Natural killer cell treated with Interleukin-12 subunit alpha and Interleukin-12 subunit beta and Interleukin-15 and Interleukin-18, amount 100 ng/mL, for 72 hours (primary cell): ENCODE results near the gene CHCHD10. TPM values are rescaled to one million over a fixed set of nuclear protein-coding genes. Genes with fewer than 3 reads are reported as not detected.

Source experiments
- ATAC-seq, 2 donors: fragments of 150-1000 bp; cut with Tn5 transposase in 1 of 2; sonication (Bioruptor Pico), chemical (Tn5 transposase) in 1 of 2; 2 replicates each; pipeline ENCODE4 v1.10.0; 2021
- DNase-seq: peaks from one replicate; pipeline ENCODE4 v3.0.0; 2022; ENCODE audit warnings: low spot score
- H3K27ac Mint-ChIP-seq, 2 donors: 1 replicate in 1 of 2; 2 replicates in 1 of 2; pipeline ENCODE4 v1.8.0; 2022; ENCODE audit warnings: mixed read lengths in 2 of 2, mild to moderate bottlenecking in 1 of 2, moderate library complexity in 1 of 2
- H3K27me3 Mint-ChIP-seq, 2 donors: 1 replicate in 1 of 2; 2 replicates in 1 of 2; pipeline ENCODE4 v1.8.0; 2022; ENCODE audit warnings: mixed read lengths in 2 of 2
- H3K36me3 Mint-ChIP-seq: one replicate; pipeline ENCODE4 v1.8.0; 2022; ENCODE audit warnings: mixed read lengths
- H3K4me1 Mint-ChIP-seq, 2 donors: 1 replicate in 1 of 2; 2 replicates in 1 of 2; pipeline ENCODE4 v1.8.0; 2022; ENCODE audit warnings: low read depth in 2 of 2, mixed read lengths in 2 of 2, mild to moderate bottlenecking in 1 of 2
- H3K4me3 Mint-ChIP-seq: one replicate; pipeline ENCODE4 v1.8.0; 2022; ENCODE audit warnings: mixed read lengths
- H3K9me3 Mint-ChIP-seq: 2 replicates; pipeline ENCODE4 v1.8.0; 2022; ENCODE audit warnings: mixed read lengths
- total RNA-seq, 2 donors: library from RNA; stranded (reverse); gene quantifications; one replicate each; pipeline ENCODE4 v1.2.3, GENCODE V29; 2022

CHCHD10 gene
- total RNA-seq, 2 donors from 2014 or later = 50.7 to 135 TPM

GRCh38 chr22:23782703-23783102 lies 14.9 kb upstream of the CHCHD10 start:
- H3K9me3 Mint-ChIP-seq = no peaks in the 10 kb centered on the region
- H3K27me3 Mint-ChIP-seq = no peaks in the 10 kb centered on the region
- peaks cover 8 to 17% of the 10 kb centered on the region in 2 donors for H3K4me1 Mint-ChIP-seq

DNA sequence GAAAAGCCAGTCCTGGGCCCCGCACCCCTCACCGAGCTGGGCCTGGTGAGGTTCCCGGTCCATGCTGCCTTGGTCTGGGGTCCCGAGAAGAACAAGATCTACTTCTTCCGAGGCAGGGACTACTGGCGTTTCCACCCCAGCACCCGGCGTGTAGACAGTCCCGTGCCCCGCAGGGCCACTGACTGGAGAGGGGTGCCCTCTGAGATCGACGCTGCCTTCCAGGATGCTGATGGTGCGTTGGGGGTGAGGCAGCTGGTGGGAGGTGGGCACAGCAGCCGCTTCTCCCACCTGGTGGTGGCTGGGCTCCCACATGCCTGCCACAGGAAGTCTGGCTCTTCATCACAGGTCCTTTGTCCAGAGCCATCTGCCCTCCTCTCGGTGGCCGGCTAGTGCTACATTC lies 14.5 kb upstream of the CHCHD10 start:
- Mint-ChIP-seq H3K27me3 (no peaks in the 10 kb centered on the region), H3K4me1 (peaks cover 8 to 13% of the 10 kb centered on the region in 2 donors), H3K9me3 (no peaks in the 10 kb centered on the region), H3K4me3 (no peak overlapping the region), H3K36me3 (no peaks in the 10 kb centered on the region), H3K27ac (no peak overlapping the region)
- ATAC-seq (no peak), DNase-seq (no peak)

More at GRCh38 chr22:23782703-23783102, 14.9 kb upstream of the CHCHD10 start:
- no peak for ATAC-seq
- no peak overlapping the region for H3K27ac Mint-ChIP-seq
- no peaks in the 10 kb centered on the region for H3K36me3 Mint-ChIP-seq
- DNase-seq = no peak
- no peak overlapping the region for H3K4me3 Mint-ChIP-seq

DNA sequence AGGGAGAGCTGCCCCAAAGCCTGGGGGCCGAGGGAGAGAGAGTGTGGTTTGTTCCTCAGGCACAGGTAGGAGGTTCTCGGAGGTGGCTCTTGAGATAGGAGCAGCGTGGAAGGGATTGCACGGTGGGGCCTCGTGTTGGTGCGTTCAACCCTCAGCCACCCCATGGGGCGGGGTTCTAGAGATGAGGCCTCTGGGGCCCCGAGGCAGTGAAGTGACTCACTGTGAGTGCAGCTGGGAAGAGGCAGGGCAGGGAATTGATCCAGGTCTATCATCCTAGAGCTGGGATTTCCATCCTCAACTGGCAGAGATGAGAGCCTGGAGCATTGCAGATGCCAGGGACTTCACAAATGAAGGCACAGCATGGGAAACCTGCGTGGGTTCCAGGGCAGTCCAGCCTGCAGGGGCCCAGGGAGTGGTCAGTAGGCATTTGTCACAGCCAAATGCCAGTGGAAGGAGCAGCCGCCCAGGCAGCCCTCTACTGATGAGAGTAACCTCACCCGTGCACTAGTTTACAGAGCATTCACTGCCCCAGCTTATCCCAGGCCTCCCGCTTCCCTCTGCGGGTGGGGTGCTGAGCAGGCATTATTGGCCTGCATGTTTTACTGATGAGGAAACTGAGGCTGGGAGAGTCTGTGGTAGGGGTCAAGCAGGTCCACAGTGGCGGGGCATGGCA lies 13.9 kb upstream of the CHCHD10 start:
- no peak for ATAC-seq
- H3K4me1 Mint-ChIP-seq = peaks cover 7 to 12% of the 10 kb centered on the region in 2 donors
- H3K27ac Mint-ChIP-seq = no peak overlapping the region

DNA sequence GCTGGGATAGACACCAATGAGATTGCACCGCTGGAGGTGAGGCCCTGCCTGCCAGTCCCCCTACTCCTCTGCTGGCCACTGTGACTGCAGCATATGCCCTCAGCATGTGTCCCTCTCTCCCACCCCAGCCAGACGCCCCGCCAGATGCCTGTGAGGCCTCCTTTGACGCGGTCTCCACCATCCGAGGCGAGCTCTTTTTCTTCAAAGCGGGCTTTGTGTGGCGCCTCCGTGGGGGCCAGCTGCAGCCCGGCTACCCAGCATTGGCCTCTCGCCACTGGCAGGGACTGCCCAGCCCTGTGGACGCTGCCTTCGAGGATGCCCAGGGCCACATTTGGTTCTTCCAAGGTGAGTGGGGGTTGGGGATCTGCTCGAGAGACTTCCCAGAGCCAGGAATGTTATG lies 13.3 kb upstream of the CHCHD10 start:
- H3K27ac Mint-ChIP-seq = no peak overlapping the region
- H3K4me3 Mint-ChIP-seq = no peak overlapping the region
- H3K9me3 Mint-ChIP-seq = no peaks in the 10 kb centered on the region
- H3K27me3 Mint-ChIP-seq = no peaks in the 10 kb centered on the region
- DNase-seq (no peak), ATAC-seq (no peak)
- no peaks in the 10 kb centered on the region for H3K36me3 Mint-ChIP-seq
- H3K4me1 Mint-ChIP-seq = peaks cover 5 to 6% of the 10 kb centered on the region in 2 donors

More for the DNA sequence above, 13.9 kb upstream of the CHCHD10 start:
- no peak overlapping the region for H3K4me3 Mint-ChIP-seq
- no peak for DNase-seq
- H3K27me3 Mint-ChIP-seq = no peaks in the 10 kb centered on the region
- no peaks in the 10 kb centered on the region for H3K9me3 Mint-ChIP-seq
- H3K36me3 Mint-ChIP-seq = no peaks in the 10 kb centered on the region

DNA sequence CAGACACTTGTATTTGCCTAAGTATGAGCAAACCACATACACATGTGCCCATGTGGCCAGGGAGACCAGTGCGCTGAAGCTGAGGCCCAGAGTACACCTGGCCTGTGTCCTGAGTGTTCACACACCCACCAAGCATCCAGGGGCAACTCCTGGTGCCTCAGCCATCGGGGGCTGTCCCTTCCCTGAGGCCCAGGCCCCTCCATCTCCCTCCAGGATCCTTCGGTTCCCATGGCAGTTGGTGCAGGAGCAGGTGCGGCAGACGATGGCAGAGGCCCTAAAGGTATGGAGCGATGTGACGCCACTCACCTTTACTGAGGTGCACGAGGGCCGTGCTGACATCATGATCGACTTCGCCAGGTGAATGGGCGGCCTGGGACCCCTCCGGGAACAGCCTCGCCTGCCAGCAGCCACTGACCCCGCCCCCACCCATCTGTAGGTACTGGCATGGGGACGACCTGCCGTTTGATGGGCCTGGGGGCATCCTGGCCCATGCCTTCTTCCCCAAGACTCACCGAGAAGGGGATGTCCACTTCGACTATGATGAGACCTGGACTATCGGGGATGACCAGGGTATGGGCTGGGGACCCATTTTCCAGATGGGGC lies 12.5 kb upstream of the CHCHD10 start:
- Mint-ChIP-seq H3K4me3 (no peak overlapping the region), H3K27ac (no peak overlapping the region), H3K27me3 (no peaks in the 10 kb centered on the region), H3K9me3 (no peaks in the 10 kb centered on the region), H3K36me3 (no peaks in the 10 kb centered on the region), H3K4me1 (peaks cover 5 to 6% of the 10 kb centered on the region in 2 donors)
- DNase-seq = no peak
- ATAC-seq = no peak

DNA sequence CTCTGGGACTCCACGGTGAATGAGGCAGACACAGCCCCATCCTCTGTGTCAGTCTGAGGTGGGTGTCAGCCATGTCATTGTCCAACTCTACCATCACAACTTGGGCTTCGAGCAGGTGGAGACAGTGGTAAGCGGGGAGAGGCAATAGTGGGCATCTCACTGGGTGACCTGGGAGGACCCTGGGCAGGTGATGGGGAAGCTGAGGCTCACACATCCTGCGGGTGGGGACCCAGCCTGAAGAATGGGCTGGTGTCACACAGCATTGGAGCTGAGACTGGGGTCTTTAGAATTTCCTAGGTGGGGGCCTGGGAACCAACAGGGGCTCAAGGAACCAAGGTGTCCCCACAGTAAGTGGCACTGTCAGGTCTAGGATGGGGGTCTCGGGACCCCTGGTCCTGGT lies 12.0 kb upstream of the CHCHD10 start:
- H3K4me3 Mint-ChIP-seq = no peak overlapping the region
- DNase-seq (no peak), ATAC-seq (no peak)
- H3K4me1 Mint-ChIP-seq = peaks cover 5 to 6% of the 10 kb centered on the region in 2 donors
- H3K27me3 Mint-ChIP-seq = no peaks in the 10 kb centered on the region
- no peaks in the 10 kb centered on the region for H3K9me3 Mint-ChIP-seq
- no peaks in the 10 kb centered on the region for H3K36me3 Mint-ChIP-seq
- H3K27ac Mint-ChIP-seq = no peak overlapping the region

GRCh38 chr22:23779083-23779482 lies 11.3 kb upstream of the CHCHD10 start:
- H3K9me3 Mint-ChIP-seq = no peaks in the 10 kb centered on the region
- H3K4me1 Mint-ChIP-seq = peaks cover under 1% of the 10 kb centered on the region in 2 donors

DNA sequence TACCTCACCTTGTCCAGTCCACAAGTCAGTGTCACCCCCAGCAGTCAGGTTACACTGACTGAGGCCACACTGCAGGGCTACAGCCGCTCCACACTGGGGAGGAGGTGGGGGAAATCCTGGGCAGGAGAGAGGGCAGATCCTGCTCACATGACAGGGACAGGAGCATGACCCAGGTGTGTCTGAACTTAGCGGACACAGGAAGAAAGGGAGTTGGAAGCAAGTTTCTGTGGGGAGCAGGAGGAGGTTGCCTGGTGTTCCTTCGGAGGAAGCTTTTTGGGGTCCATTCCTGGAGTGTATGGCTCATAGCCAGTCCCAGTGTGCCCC lies 10.8 kb upstream of the CHCHD10 start:
- H3K4me1 Mint-ChIP-seq = peaks cover under 1 to 1% of the 10 kb centered on the region in 2 donors
- no peaks in the 10 kb centered on the region for H3K36me3 Mint-ChIP-seq
- no peak overlapping the region for H3K4me3 Mint-ChIP-seq
- ATAC-seq = no peak
- no peaks in the 10 kb centered on the region for H3K9me3 Mint-ChIP-seq
- no peak for DNase-seq
- peaks cover 0 to 2% of the 10 kb centered on the region in 2 donors for H3K27me3 Mint-ChIP-seq
- no peak overlapping the region for H3K27ac Mint-ChIP-seq

More at GRCh38 chr22:23779083-23779482, 11.3 kb upstream of the CHCHD10 start:
- Mint-ChIP-seq H3K4me3 (no peak overlapping the region), H3K27me3 (no peaks in the 10 kb centered on the region), H3K27ac (no peak overlapping the region), H3K36me3 (no peaks in the 10 kb centered on the region)
- no peak for ATAC-seq
- DNase-seq = no peak

GRCh38 chr22:23777776-23778576 lies 10.2 kb upstream of the CHCHD10 start:
- DNase-seq (no peak), ATAC-seq (no peak)
- H3K27me3 Mint-ChIP-seq = peaks cover 5 to 8% of the 10 kb centered on the region in 2 donors
- H3K36me3 Mint-ChIP-seq = no peaks in the 10 kb centered on the region
- no peak overlapping the region for H3K4me3 Mint-ChIP-seq
- H3K4me1 Mint-ChIP-seq = peaks cover 6% of the 10 kb centered on the region in 2 donors
- H3K27ac Mint-ChIP-seq = no peak overlapping the region
- no peaks in the 10 kb centered on the region for H3K9me3 Mint-ChIP-seq

GRCh38 chr22:23775779-23776375 lies 8.1 kb upstream of the CHCHD10 start:
- DNase-seq = no peak
- Mint-ChIP-seq H3K27me3 (peaks cover 5 to 8% of the 10 kb centered on the region in 2 donors), H3K36me3 (no peaks in the 10 kb centered on the region), H3K27ac (no peak overlapping the region), H3K9me3 (no peaks in the 10 kb centered on the region), H3K4me1 (peaks cover 6 to 14% of the 10 kb centered on the region in 2 donors), H3K4me3 (no peak overlapping the region)
- no peak for ATAC-seq

- H3K36me3 Mint-ChIP-seq = no peaks in the 10 kb centered on the region
- DNase-seq = no peak
- H3K4me1 Mint-ChIP-seq = peaks cover 6 to 14% of the 10 kb centered on the region in 2 donors
- H3K9me3 Mint-ChIP-seq = no peaks in the 10 kb centered on the region
- no peak for ATAC-seq
- no peak overlapping the region for H3K27ac Mint-ChIP-seq
- H3K4me3 Mint-ChIP-seq = no peak overlapping the region
- peaks cover 5 to 8% of the 10 kb centered on the region in 2 donors for H3K27me3 Mint-ChIP-seq
Observed at GRCh38 chr22:23774922-23775436, 7.2 kb upstream of the CHCHD10 start.

DNA sequence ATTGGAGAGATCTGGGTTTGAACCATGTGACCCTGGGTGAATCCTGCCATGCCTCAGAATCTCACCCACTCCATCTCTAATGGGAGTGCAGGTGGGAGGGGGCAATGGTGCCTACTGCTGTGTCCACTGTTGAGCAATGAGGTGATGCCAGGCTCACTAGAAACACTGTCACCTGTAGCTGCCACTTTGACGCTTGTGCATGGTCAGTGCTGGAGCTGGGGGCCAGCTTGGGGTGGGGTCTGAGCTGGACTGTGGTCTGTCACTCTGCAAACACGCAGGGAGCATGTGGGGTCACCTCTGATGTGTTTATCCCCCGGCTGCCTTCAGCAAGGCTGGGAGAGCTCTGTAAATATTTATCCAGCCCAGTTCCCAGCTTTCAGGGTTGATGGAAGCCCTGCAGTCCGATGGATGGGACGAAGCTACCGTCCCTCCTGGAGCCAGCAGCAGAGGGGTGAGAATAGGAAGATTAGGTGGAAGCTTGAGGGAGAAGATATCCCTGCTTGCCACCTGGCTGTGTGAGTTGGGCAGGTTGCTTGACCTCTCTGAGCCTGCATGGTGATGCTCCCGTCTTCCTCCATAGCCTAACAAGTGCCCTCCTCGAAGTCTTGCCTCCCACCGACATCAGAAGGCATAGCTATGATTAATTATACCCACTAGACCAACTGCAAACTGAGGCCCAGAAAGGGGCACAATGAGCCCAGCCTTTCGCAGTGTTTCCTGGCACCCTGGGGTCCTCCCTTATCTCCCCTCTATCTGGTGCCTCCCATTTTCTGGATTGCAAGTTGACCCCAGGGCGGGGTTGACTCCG lies 6.5 kb upstream of the CHCHD10 start:
- Mint-ChIP-seq H3K36me3 (no peaks in the 10 kb centered on the region), H3K9me3 (no peaks in the 10 kb centered on the region), H3K4me1 (peaks cover 6 to 14% of the 10 kb centered on the region in 2 donors), H3K27me3 (peaks cover 5 to 8% of the 10 kb centered on the region in 2 donors), H3K27ac (no peak overlapping the region), H3K4me3 (no peak overlapping the region)
- DNase-seq = no peak
- ATAC-seq = no peak
